Neuronal stem cell (in vitro differentiated cells): ENCODE results near the gene CEP68.

Experiments used
- DNase-seq: peaks from one replicate; pipeline ENCODE4 v3.0.0-alpha.2; 2013; ENCODE audit warnings: low spot score
- H2AFZ ChIP-seq: one replicate; pipeline ENCODE4 v1.6.1; 2013; ENCODE audit warnings: mild to moderate bottlenecking, low read length, inconsistent platforms
- H2AK5ac ChIP-seq: 2 replicates; pipeline ENCODE4 v1.6.1; 2013; ENCODE audit warnings: low read depth, mild to moderate bottlenecking, inconsistent platforms, low read length, moderate library complexity, mixed read lengths
- H2BK120ac ChIP-seq: 2 replicates; pipeline ENCODE4 v1.6.1; 2013; ENCODE audit warnings: low read depth, mild to moderate bottlenecking, inconsistent platforms, low read length, moderate library complexity, mixed read lengths
- H2BK12ac ChIP-seq: one replicate; pipeline ENCODE4 v1.6.1; 2013; ENCODE audit warnings: low read length, inconsistent platforms
- H2BK15ac ChIP-seq: 2 replicates; pipeline ENCODE4 v1.6.1; 2013; ENCODE audit warnings: mild to moderate bottlenecking, low read length, inconsistent platforms, mixed read lengths
- H2BK5ac ChIP-seq: one replicate; pipeline ENCODE4 v1.6.1; 2013; ENCODE audit warnings: inconsistent platforms, mild to moderate bottlenecking, low read length, moderate library complexity
- H3K14ac ChIP-seq: one replicate; pipeline ENCODE4 v1.6.1; 2013; ENCODE audit warnings: low read length, inconsistent platforms
- H3K18ac ChIP-seq: 2 replicates; pipeline ENCODE4 v1.6.1; 2013; ENCODE audit warnings: low read length, inconsistent platforms
- H3K23ac ChIP-seq: 2 replicates; pipeline ENCODE4 v1.6.1; 2013; ENCODE audit warnings: low read depth, mild to moderate bottlenecking, mixed read lengths, low read length, inconsistent platforms; ENCODE audit not compliant: poor library complexity
- H3K27ac ChIP-seq: replicated peaks from 3 replicates; pipeline ENCODE4 v1.5.1; 2013; ENCODE audit warnings: low read length, inconsistent platforms
- H3K27me3 ChIP-seq, 3 experiments: 2 replicates each; pipeline ENCODE4 v1.6.1; 2013; ENCODE audit warnings: low read length in 3 of 3, mild to moderate bottlenecking in 2 of 3, inconsistent platforms in 1 of 3, low read depth in 1 of 3, mixed read lengths in 1 of 3, moderate library complexity in 1 of 3; ENCODE audit not compliant: control insufficient read depth in 3 of 3, insufficient read depth in 3 of 3
- H3K36me3 ChIP-seq, 2 donors: replicated peaks in 1 of 2; 2 replicates each; pipeline ENCODE4 v1.6.1; 2013; ENCODE audit warnings: low read length in 2 of 2; ENCODE audit not compliant: control insufficient read depth in 2 of 2, insufficient read depth in 2 of 2
- H3K4ac ChIP-seq: 2 replicates; pipeline ENCODE4 v1.6.1; 2013; ENCODE audit warnings: inconsistent platforms, mild to moderate bottlenecking, low read length, moderate library complexity
- H3K4me1 ChIP-seq, 2 donors: 1 replicate in 1 of 2; 2 replicates in 1 of 2; pipeline ENCODE4 v1.6.1; 2013; ENCODE audit warnings: low read length in 2 of 2, low read depth in 1 of 2; ENCODE audit not compliant: control insufficient read depth in 2 of 2, insufficient read depth in 1 of 2
- H3K4me2 ChIP-seq: one replicate; pipeline ENCODE4 v1.6.1; 2013; ENCODE audit warnings: mild to moderate bottlenecking, low read length, inconsistent platforms; ENCODE audit not compliant: insufficient read depth, poor library complexity, severe bottlenecking
- H3K4me3 ChIP-seq, 2 donors: 2 replicates each; pipeline ENCODE4 v1.5.1; 2013; ENCODE audit warnings: low read length in 2 of 2, mild to moderate bottlenecking in 2 of 2, inconsistent platforms in 1 of 2, moderate library complexity in 1 of 2
- H3K79me1 ChIP-seq: one replicate; pipeline ENCODE4 v1.6.1; 2013; ENCODE audit warnings: low read depth, mild to moderate bottlenecking, inconsistent platforms, low read length, moderate library complexity
- H3K9ac ChIP-seq: one replicate; pipeline ENCODE4 v1.6.1; 2013; ENCODE audit warnings: mild to moderate bottlenecking, low read depth, low read length, inconsistent platforms; ENCODE audit not compliant: poor library complexity
- H3K9me3 ChIP-seq, 2 donors: replicated peaks in 1 of 2; 2 replicates each; pipeline versions ENCODE3 to v1.6.1; 2013; ENCODE audit warnings: low read length in 2 of 2, mild to moderate bottlenecking in 2 of 2, inconsistent platforms in 1 of 2, low read depth in 1 of 2, mixed read lengths in 1 of 2, moderate library complexity in 1 of 2; ENCODE audit not compliant: control insufficient read depth in 2 of 2, insufficient read depth in 1 of 2
- H4K8ac ChIP-seq: one replicate; pipeline ENCODE4 v1.6.1; 2013; ENCODE audit warnings: low read depth, mild to moderate bottlenecking, inconsistent platforms, low read length, moderate library complexity
- H4K91ac ChIP-seq: one replicate; pipeline ENCODE4 v1.6.1; 2013; ENCODE audit warnings: low read length, low read depth, mild to moderate bottlenecking, inconsistent platforms; ENCODE audit not compliant: poor library complexity
- WGBS, 2 donors: extraction: QIAGEN DNeasy Blood & Tissue Kit; methylation state at CpG; one replicate each; pipeline ENCODE4 v1.1.7; 2013; ENCODE audit warnings: missing lambda C conversion rate in 2 of 2, mixed read lengths in 1 of 2; ENCODE audit not compliant: insufficient read length in 2 of 2, insufficient replicate concordance in 1 of 2; ENCODE audit errors: extremely low coverage in 2 of 2; 5-methylcytosine and 5-hydroxymethylcytosine counted together

Gene CEP68

GRCh38 chr2:65061146-65061909 is 5.1 kb downstream of the CEP68 start:
- H3K4ac ChIP-seq = no peak overlapping the region
- no peak overlapping the region for H2AFZ ChIP-seq
- no peak overlapping the region for H2BK15ac ChIP-seq
- no peak overlapping the region for H2BK5ac ChIP-seq
- DNase-seq = no peak
- no peak overlapping the region for H3K9ac ChIP-seq
- no peaks in the 10 kb centered on the region for H3K9me3 ChIP-seq
- H4K91ac ChIP-seq = no peak overlapping the region
- no CpG with 5 or more reads among the region's 7 CpGs for WGBS, 2 donors
- H3K14ac ChIP-seq = no peak overlapping the region
- H3K27ac ChIP-seq = no peak overlapping the region
- peaks cover 8% of the 10 kb centered on the region for H3K79me1 ChIP-seq
- H3K4me3 ChIP-seq = no peak overlapping the region
- peaks cover 0 to 16% of the 10 kb centered on the region in 2 donors for H3K4me1 ChIP-seq
- H2AK5ac ChIP-seq = peak overlapping the region; percentile 73
- H4K8ac ChIP-seq = no peak overlapping the region
- no peaks in the 10 kb centered on the region for H3K27me3 ChIP-seq
- no peak overlapping the region for H2BK120ac ChIP-seq
- no peak overlapping the region for H2BK12ac ChIP-seq
- H3K23ac ChIP-seq = peak overlapping the region; percentile 34
- no peak overlapping the region for H3K4me2 ChIP-seq
- H3K18ac ChIP-seq = peak overlapping the region; percentile 24
- H3K36me3 ChIP-seq = peaks cover 8 to 38% of the 10 kb centered on the region in 2 donors

DNA sequence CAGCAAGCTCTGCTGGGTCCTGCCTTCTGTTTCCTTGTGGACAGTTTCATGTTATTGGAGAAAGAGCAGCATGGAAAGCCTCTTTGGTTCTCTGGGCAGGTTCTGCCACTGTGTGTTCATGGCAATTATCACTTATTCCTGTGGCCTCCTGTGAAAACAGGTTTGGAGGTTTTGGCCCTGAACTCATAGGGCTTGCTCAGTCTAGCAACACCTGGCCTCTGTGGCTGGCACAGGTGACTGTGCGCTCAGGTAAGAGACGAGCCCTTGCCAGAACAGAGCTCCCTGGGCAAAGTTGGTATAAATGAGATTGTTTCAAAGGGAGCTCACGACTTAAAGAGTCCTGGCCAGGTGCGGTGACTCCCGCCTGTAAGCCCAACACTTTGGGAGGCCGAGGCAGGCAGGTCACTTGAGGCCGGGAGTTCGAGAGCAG is 5.7 kb downstream of the CEP68 start:
- Histone ChIP-seq H4K91ac (no peak overlapping the region), H3K9me3 (no peaks in the 10 kb centered on the region), H3K4me3 (no peak overlapping the region), H3K4me2 (no peak overlapping the region), H2BK15ac (no peak overlapping the region), H3K9ac (no peak overlapping the region), H3K27me3 (no peaks in the 10 kb centered on the region), H2AFZ (no peak overlapping the region), H4K8ac (no peak overlapping the region), H2AK5ac (no peak overlapping the region), H3K4me1 (peaks cover 0 to 16% of the 10 kb centered on the region in 2 donors), H2BK5ac (no peak overlapping the region), H3K4ac (no peak overlapping the region), H3K79me1 (peaks cover 8% of the 10 kb centered on the region), H3K23ac (no peak overlapping the region), H3K36me3 (peaks cover 8 to 38% of the 10 kb centered on the region in 2 donors), H3K18ac (no peak overlapping the region), H3K14ac (no peak overlapping the region), H3K27ac (no peak overlapping the region), H2BK12ac (no peak overlapping the region), H2BK120ac (no peak overlapping the region)
- no peak for DNase-seq
- no CpG with 5 or more reads among the region's 8 CpGs for WGBS, 2 donors

- Histone ChIP-seq H3K4me3 (no peak overlapping the region), H3K18ac (no peak overlapping the region), H2BK15ac (no peak overlapping the region), H2BK5ac (no peak overlapping the region), H3K4me2 (no peak overlapping the region), H3K14ac (no peak overlapping the region), H3K4ac (no peak overlapping the region), H3K27ac (no peak overlapping the region), H2BK12ac (no peak overlapping the region), H3K27me3 (no peaks in the 10 kb centered on the region), H4K8ac (no peak overlapping the region), H3K79me1 (peaks cover 11% of the 10 kb centered on the region), H2AK5ac (no peak overlapping the region), H3K23ac (no peak overlapping the region), H3K36me3 (peaks cover 8 to 42% of the 10 kb centered on the region in 2 donors), H2BK120ac (no peak overlapping the region), H3K4me1 (peaks cover 0 to 11% of the 10 kb centered on the region in 2 donors), H3K9me3 (no peaks in the 10 kb centered on the region), H4K91ac (no peak overlapping the region), H3K9ac (no peak overlapping the region), H2AFZ (no peak overlapping the region)
- no peak for DNase-seq
- WGBS, 2 donors = no CpG with 5 or more reads among the region's 13 CpGs
Measured at GRCh38 chr2:65062843-65063825, 6.9 kb downstream of the CEP68 start.
